Right lobe of liver (tissue), 6 donors: ENCODE data around the gene PGAM5. TPM values are rescaled to one million over a fixed set of nuclear protein-coding genes. Genes with fewer than 3 reads are reported as not detected.

Source experiments
- ATAC-seq, 4 donors: fragments of 200-7000 bp; cut with Tn5 transposase; one replicate each; pipeline ENCODE4 v1.9.1; 2020; ENCODE audit warnings: mild to moderate bottlenecking in 4 of 4, moderate library complexity in 4 of 4
- DNase-seq, 3 donors: peaks; one replicate each; pipeline ENCODE4 v3.0.0-alpha.2; 2020
- H3K27ac ChIP-seq, 3 donors: fragments of 200-600 bp; one replicate each; pipeline ENCODE4 v1.8.0; 2022
- H3K27me3 ChIP-seq, 2 donors: fragments of 200-600 bp; one replicate each; pipeline ENCODE4 v1.8.0; 2022
- H3K36me3 ChIP-seq, 4 donors: fragments of 200-600 bp; sonication (generic) in 1 of 4; one replicate each; pipeline versions ENCODE4 v1.5.1 to v1.8.0; 2017 to 2022; ENCODE audit warnings: control low read depth in 1 of 4
- H3K4me1 ChIP-seq, 4 donors: fragments of 200-600 bp; sonication (generic) in 1 of 4; one replicate each; pipeline versions ENCODE4 v1.5.1 to v1.8.0; 2017 to 2022; ENCODE audit warnings: control low read depth in 1 of 4
- H3K4me3 ChIP-seq, 3 donors: fragments of 200-600 bp; one replicate each; pipeline ENCODE4 v1.8.0; 2022
- H3K9me3 ChIP-seq, 4 donors: fragments of 200-600 bp; sonication (generic) in 1 of 4; one replicate each; pipeline versions ENCODE4 v1.5.1 to v1.8.0; 2017 to 2022; ENCODE audit warnings: control low read depth in 1 of 4
- POLR2A ChIP-seq: fragments of 450-650 bp; IDR thresholded peaks from one replicate; pipeline ENCODE4 v1.6.1; 2017; ENCODE audit warnings: antibody characterized with exemption, mild to moderate bottlenecking
- WGBS: methylation state at CpG from one replicate; pipeline ENCODE4 v1.1.6; 2018; ENCODE audit warnings: low coverage, low lambda C conversion rate; ENCODE audit not compliant: insufficient coverage; ENCODE audit errors: missing lambda C conversion rate; 5-methylcytosine and 5-hydroxymethylcytosine counted together
- intact Hi-C, 2 donors: fragments of 100-400 bp; cut with DNase I; formaldehyde crosslinking; loops; one replicate each; pipeline versions ENCODE4 v1.11.2 to v1.14.1; 2022
- total RNA-seq, 6 experiments: library from RNA; depleted of rRNA in 2 of 6; stranded (reverse); fragments of >200 nt in 2 of 6; fragmentation: NEBNext Ultra II Directional in 3 of 6; extraction: Animal tissue kit (Norgen Biotek cat#: 25700) in 3 of 6; gene quantifications; one replicate each; pipeline versions ENCODE4 v1.1.0 to v1.2.4, GENCODE V29; 2016 to 2023
- TF ChIP-seq, protein P1 (sequence below), 4 donors: fragments of 200-600 bp in 3 of 4; fragments of 450-650 bp in 1 of 4; IDR thresholded peaks; one replicate each; pipeline versions ENCODE4 v1.5.1 to v1.8.0; 2016 to 2022; ENCODE audit warnings: antibody characterized with exemption in 4 of 4, mild to moderate bottlenecking in 2 of 4
- donor health status: DM: no; HTN: yes; CAD: no.
- donor health status: DM: no; HTN: no; CAD: no.
- donor health status: DM: no; HTN: no; CAD: no.
- donor health status: DM: no; HTN: yes; CAD: no.
- donor health status: DM: no; HTN: yes; CAD: no.

PGAM5 gene
- total RNA-seq, 6 experiments from 2014 or later, result 22.7 to 50.7 (median 27.6) TPM

DNA sequence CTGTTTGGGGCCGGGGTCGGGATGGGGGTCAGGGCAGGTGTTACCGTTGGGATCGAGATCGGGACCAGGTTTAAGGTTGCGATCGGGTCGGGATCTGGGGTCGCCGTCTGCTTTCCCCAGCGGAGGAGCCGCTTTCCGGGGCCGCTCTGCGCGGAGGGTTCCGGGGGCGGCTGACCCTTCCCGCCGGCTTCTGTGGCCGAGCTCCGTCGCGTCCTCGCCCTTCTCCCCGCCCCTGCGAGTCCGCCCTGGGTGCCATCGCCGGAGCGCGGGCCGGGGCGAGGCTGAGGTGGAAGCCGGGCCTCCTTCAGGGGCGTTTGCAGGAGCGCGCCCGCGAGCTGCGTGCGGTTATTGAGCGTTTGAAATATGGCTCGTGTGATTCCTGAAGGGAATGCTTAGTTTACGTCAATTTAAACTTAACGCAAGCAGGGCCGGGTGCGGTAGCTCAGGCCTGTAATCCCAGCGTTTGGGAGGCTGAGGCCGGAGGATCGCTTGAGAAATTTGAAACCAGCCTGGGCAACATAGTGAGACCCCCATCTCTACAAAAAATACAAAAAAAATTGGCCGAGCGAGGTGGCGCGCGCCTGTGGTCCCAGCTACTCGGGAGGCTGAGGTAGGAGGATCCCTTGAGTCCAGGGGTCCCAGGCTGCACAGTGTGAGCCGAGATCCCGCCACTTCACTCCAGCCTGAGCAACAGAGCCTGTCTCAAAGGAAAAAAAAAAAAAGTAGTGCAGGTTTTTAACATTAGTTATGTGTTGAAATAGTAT, 620 bp downstream of the PGAM5 start:
- Histone ChIP-seq H3K4me1 (peaks cover 0 to 12% (median 5%) of the 10 kb centered on the region in 4 donors), H3K9me3 (no peaks in the 10 kb centered on the region), H3K4me3 (peak overlapping the region; percentile 70 to 97 (median 77)), H3K36me3 (peaks cover 0 to 11% (median 0%) of the 10 kb centered on the region in 4 donors), H3K27me3 (no peaks in the 10 kb centered on the region), H3K27ac (peak overlapping the region in 2 of 3 donors; percentile 22 to 91)
- 22% methylated on average over 15 of the region's 59 CpGs for WGBS
- intact Hi-C loops, result no loop called here
- TF ChIP-seq, protein P1, sequence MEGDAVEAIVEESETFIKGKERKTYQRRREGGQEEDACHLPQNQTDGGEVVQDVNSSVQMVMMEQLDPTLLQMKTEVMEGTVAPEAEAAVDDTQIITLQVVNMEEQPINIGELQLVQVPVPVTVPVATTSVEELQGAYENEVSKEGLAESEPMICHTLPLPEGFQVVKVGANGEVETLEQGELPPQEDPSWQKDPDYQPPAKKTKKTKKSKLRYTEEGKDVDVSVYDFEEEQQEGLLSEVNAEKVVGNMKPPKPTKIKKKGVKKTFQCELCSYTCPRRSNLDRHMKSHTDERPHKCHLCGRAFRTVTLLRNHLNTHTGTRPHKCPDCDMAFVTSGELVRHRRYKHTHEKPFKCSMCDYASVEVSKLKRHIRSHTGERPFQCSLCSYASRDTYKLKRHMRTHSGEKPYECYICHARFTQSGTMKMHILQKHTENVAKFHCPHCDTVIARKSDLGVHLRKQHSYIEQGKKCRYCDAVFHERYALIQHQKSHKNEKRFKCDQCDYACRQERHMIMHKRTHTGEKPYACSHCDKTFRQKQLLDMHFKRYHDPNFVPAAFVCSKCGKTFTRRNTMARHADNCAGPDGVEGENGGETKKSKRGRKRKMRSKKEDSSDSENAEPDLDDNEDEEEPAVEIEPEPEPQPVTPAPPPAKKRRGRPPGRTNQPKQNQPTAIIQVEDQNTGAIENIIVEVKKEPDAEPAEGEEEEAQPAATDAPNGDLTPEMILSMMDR (IDR thresholded peaks at IDR 0.05), result no peak
- TF ChIP-seq POLR2A, result no peak
- DNase-seq (no peak), ATAC-seq (peak in 1 of 4 donors; percentile 17)

DNA sequence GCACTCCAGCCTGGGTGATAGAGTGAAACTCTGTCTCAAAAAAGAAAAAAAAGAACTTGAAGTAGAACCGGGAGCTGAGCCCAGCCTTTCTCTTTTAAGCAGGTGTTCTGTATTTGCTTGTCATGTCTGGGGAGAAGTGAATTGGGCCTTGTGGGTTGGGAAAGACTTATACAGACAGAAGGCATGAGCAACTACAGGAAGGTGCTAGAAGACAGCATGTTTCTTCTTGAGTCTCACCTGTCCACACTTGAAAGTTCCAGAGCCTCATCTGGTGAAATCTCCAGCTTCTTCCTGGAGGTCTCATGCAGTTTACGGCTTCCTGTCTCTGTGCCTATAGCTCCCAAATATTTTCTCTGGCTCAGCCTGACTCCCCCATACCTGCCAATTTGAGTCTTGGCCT, 2.5 kb downstream of the PGAM5 start:
- ATAC-seq (no peak), DNase-seq (no peak)
- no peak overlapping the region for H3K27ac ChIP-seq
- H3K27me3 ChIP-seq, result no peaks in the 10 kb centered on the region
- intact Hi-C loops, result no loop called here
- 72% methylated on average over 2 of the region's 2 CpGs for WGBS
- peaks cover 0 to 12% (median 5%) of the 10 kb centered on the region in 4 donors for H3K4me1 ChIP-seq
- H3K36me3 ChIP-seq, result peaks cover 0 to 27% (median 2%) of the 10 kb centered on the region in 4 donors
- TF ChIP-seq, protein P1 (IDR thresholded peaks at IDR 0.05), result no peak
- TF ChIP-seq POLR2A, result no peak
- no peaks in the 10 kb centered on the region for H3K9me3 ChIP-seq
- H3K4me3 ChIP-seq, result no peak overlapping the region

DNA sequence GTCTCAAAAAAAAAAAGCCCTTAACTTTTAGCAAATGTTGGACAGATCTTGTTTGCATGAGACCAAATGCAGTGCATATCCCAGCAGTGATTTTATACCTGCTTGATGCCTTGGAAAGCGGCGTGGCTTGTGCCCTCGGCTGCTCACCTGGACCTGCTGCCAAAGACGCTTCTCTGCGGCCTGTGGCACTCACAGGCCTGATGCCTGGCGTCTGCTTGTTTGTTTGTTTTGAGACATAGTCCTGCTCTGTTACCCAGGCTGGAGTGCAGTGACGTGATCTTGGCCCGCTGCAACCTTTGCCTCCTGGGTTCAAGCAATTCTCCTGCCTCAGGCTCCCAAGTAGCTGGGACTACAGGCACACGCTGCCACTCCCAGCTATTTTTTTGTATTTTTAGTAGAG, 5.2 kb downstream of the PGAM5 start:
- peak; percentile 68 to 86 (median 80) for DNase-seq
- peaks cover 0 to 12% (median 2%) of the 10 kb centered on the region in 4 donors for H3K4me1 ChIP-seq
- intact Hi-C loops, result no loop called here
- peak; percentile 84 to 93 (median 86) for ATAC-seq
- 18% methylated on average over 5 of the region's 9 CpGs for WGBS
- no peak overlapping the region for H3K4me3 ChIP-seq
- H3K27ac ChIP-seq, result peak overlapping the region in 1 of 3 donors; percentile 48
- H3K9me3 ChIP-seq, result no peaks in the 10 kb centered on the region
- TF ChIP-seq, protein P1 (IDR thresholded peaks at IDR 0.05), result no peak
- no peak for TF ChIP-seq POLR2A
- H3K36me3 ChIP-seq, result peaks cover 0 to 47% (median 7%) of the 10 kb centered on the region in 4 donors
- H3K27me3 ChIP-seq, result no peaks in the 10 kb centered on the region

DNA sequence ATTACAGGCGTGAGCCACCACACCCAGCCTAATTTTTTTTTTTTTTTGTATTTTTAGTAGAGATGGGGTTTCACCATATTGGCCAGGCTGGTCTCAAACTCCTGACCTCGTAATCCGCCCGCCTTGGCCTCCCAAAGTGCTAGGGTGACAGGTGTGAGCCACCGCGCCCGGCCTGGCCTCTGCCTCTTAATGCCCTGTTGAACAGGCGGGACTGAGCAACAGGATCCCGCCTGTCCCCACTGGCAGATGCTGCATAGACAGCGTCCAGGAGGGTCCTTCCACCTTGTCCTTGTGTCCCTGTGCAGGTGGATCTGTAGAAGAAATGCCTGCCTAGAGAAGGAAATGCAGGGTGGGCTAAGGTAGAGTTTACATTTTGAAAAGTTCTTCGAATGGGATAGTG, 5.7 kb downstream of the PGAM5 start:
- no peak for TF ChIP-seq POLR2A
- TF ChIP-seq, protein P1 (IDR thresholded peaks at IDR 0.05), result no peak
- intact Hi-C loops, result no loop called here
- H3K9me3 ChIP-seq, result no peaks in the 10 kb centered on the region
- no peak overlapping the region for H3K4me3 ChIP-seq
- H3K27me3 ChIP-seq, result no peaks in the 10 kb centered on the region
- H3K27ac ChIP-seq, result peak overlapping the region in 1 of 3 donors; percentile 48
- H3K4me1 ChIP-seq, result peaks cover 0 to 12% (median 2%) of the 10 kb centered on the region in 4 donors
- 86% methylated on average over 9 of the region's 11 CpGs for WGBS
- no peak for ATAC-seq
- H3K36me3 ChIP-seq, result peaks cover 0 to 50% (median 9%) of the 10 kb centered on the region in 4 donors
- DNase-seq, result no peak
